GM23338 (cell line): Measurements from ENCODE around the gene MPPED2. TPM values are rescaled to one million over a fixed set of nuclear protein-coding genes. Genes with fewer than 3 reads are reported as not detected.

ENCODE experiments used
- ATAC-seq: fragments of 200-7000 bp; cut with Tn5 transposase; 3 replicates; pipeline ENCODE4 v1.9.1; 2020
- DNase-seq: peaks from one replicate; pipeline ENCODE4 v3.0.0-alpha.2; 2015; ENCODE audit warnings: low spot score
- H2AFZ ChIP-seq: fragments of 200-600 bp; sonication (generic); 2 replicates; pipeline ENCODE4 v1.8.0; 2016; ENCODE audit warnings: antibody characterized with exemption, mild to moderate bottlenecking, moderate library complexity
- H3F3A ChIP-seq: fragments of 200-600 bp; sonication (generic); replicated peaks from 2 replicates; pipeline ENCODE4 v1.8.0; 2017; ENCODE audit warnings: antibody characterized with exemption, mixed run types, low read depth
- H3K27ac ChIP-seq: fragments of 200-600 bp; sonication (generic); 2 replicates; pipeline ENCODE4 v1.6.1; 2016; ENCODE audit warnings: low read depth
- H3K27me3 ChIP-seq: fragments of 200-600 bp; sonication (generic); 2 replicates; pipeline ENCODE4 v1.8.0; 2016; ENCODE audit warnings: mild to moderate bottlenecking, mixed run types, moderate library complexity; ENCODE audit not compliant: insufficient read depth
- H3K36me3 ChIP-seq: fragments of 200-600 bp; sonication (generic); 2 replicates; pipeline ENCODE4 v1.8.0; 2016; ENCODE audit warnings: mild to moderate bottlenecking; ENCODE audit not compliant: insufficient read depth
- H3K4me1 ChIP-seq: fragments of 200-600 bp; sonication (generic); 2 replicates; pipeline ENCODE4 v1.8.0; 2016; ENCODE audit warnings: mild to moderate bottlenecking, moderate library complexity; ENCODE audit not compliant: insufficient read depth
- H3K4me2 ChIP-seq: fragments of 200-600 bp; sonication (generic); 2 replicates; pipeline ENCODE4 v1.7.1; 2017; ENCODE audit warnings: mixed run types
- H3K4me3 ChIP-seq: fragments of 200-600 bp; sonication (generic); 2 replicates; pipeline ENCODE4 v1.6.1; 2016; ENCODE audit warnings: mixed run types
- H3K79me2 ChIP-seq: fragments of 200-600 bp; sonication (generic); replicated peaks from 2 replicates; pipeline ENCODE4 v1.8.0; 2017; ENCODE audit warnings: mild to moderate bottlenecking; ENCODE audit not compliant: insufficient read depth
- H3K9me2 ChIP-seq: fragments of 200-600 bp; sonication (generic); 2 replicates; pipeline ENCODE4 v1.8.0; 2017; ENCODE audit not compliant: insufficient read depth
- H4K20me1 ChIP-seq: fragments of 200-600 bp; sonication (generic); replicated peaks from 2 replicates; pipeline ENCODE4 v1.8.0; 2017; ENCODE audit warnings: mild to moderate bottlenecking; ENCODE audit not compliant: insufficient read depth
- H3K27ac Mint-ChIP-seq: 2 replicates; pipeline ENCODE4 v1.8.0; 2020; ENCODE audit warnings: inconsistent platforms, mild to moderate bottlenecking, moderate library complexity, mixed read lengths
- H3K27me3 Mint-ChIP-seq: 3 replicates; pipeline ENCODE4 v1.8.0; 2022; ENCODE audit warnings: low read depth, mild to moderate bottlenecking, moderate library complexity, mixed read lengths, inconsistent platforms; ENCODE audit not compliant: insufficient read depth, poor library complexity
- H3K36me3 Mint-ChIP-seq: 3 replicates; pipeline ENCODE4 v1.8.0; 2021; ENCODE audit warnings: low read depth, mild to moderate bottlenecking, inconsistent platforms, moderate library complexity, mixed read lengths
- H3K4me1 Mint-ChIP-seq: 3 replicates; pipeline ENCODE4 v1.8.0; 2020; ENCODE audit warnings: mild to moderate bottlenecking, inconsistent platforms, mixed read lengths
- H3K4me3 Mint-ChIP-seq: 3 replicates; pipeline ENCODE4 v1.8.0; 2021; ENCODE audit warnings: moderate library complexity, mild to moderate bottlenecking, inconsistent platforms, mixed read lengths
- H3K9me3 Mint-ChIP-seq: 3 replicates; pipeline ENCODE4 v1.8.0; 2020; ENCODE audit warnings: moderate library complexity, mild to moderate bottlenecking, inconsistent platforms, mixed read lengths
- CREB1 ChIP-seq: fragments of 250-450 bp; sonication (Bioruptor Pico); IDR thresholded peaks from 2 replicates; pipeline ENCODE4 v1.5.0; 2020; ENCODE audit warnings: low read depth, mild to moderate bottlenecking, moderate library complexity
- CTCF ChIP-seq, 2 experiments: fragments of 200-600 bp in 1 of 2; sonication (generic) in 1 of 2; conservative IDR thresholded peaks; 2 replicates each; pipeline versions ENCODE4 v1.5.1 to v1.6.1; 2016 to 2017; ENCODE audit warnings: antibody characterized with exemption in 2 of 2, low read depth in 2 of 2, mild to moderate bottlenecking in 2 of 2, moderate library complexity in 1 of 2
- ETS1 ChIP-seq: IDR thresholded peaks from 2 replicates; pipeline ENCODE4 v1.6.1; 2016; ENCODE audit warnings: antibody characterized with exemption
- EZH2 ChIP-seq: fragments of 200-600 bp; sonication (generic); IDR thresholded peaks from one replicate; pipeline ENCODE4 v1.8.0; 2017; ENCODE audit warnings: antibody characterized with exemption, mild to moderate bottlenecking, low read depth; ENCODE audit not compliant: unreplicated experiment
- EZH2phosphoT487 ChIP-seq: fragments of 200-600 bp; sonication (generic); IDR thresholded peaks from one replicate; pipeline ENCODE4 v1.8.1; 2018; ENCODE audit warnings: antibody characterized with exemption; ENCODE audit not compliant: unreplicated experiment
- JUNB ChIP-seq: IDR thresholded peaks from one replicate; pipeline ENCODE4 v1.6.1; 2016; ENCODE audit warnings: antibody characterized with exemption; ENCODE audit not compliant: unreplicated experiment
- NANOG ChIP-seq: IDR thresholded peaks from 2 replicates; pipeline ENCODE4 v1.6.1; 2016; ENCODE audit warnings: antibody characterized with exemption, borderline replicate concordance
- POLR2AphosphoS5 ChIP-seq: IDR thresholded peaks from 2 replicates; pipeline ENCODE4 v1.6.1; 2016; ENCODE audit warnings: antibody characterized with exemption, low read depth
- REST ChIP-seq: IDR thresholded peaks from one replicate; pipeline ENCODE4 v1.6.1; 2018; ENCODE audit warnings: antibody characterized with exemption; ENCODE audit not compliant: unreplicated experiment
- STAT1 ChIP-seq: IDR thresholded peaks from one replicate; pipeline ENCODE4 v1.6.1; 2016; ENCODE audit warnings: antibody characterized with exemption; ENCODE audit not compliant: unreplicated experiment
- ZNF114 ChIP-seq: fragments of 250-450 bp; sonication (Bioruptor Pico); IDR thresholded peaks from 2 replicates; pipeline ENCODE4 v1.5.0; 2020; ENCODE audit warnings: mild to moderate bottlenecking, moderate library complexity
- ZNF331 ChIP-seq: fragments of 250-450 bp; sonication (Bioruptor Pico); IDR thresholded peaks from 2 replicates; pipeline ENCODE4 v1.5.0; 2020; ENCODE audit warnings: low read depth, mild to moderate bottlenecking, moderate library complexity
- ZNF462 ChIP-seq: fragments of 250-450 bp; sonication (Bioruptor Pico); IDR thresholded peaks from 2 replicates; pipeline ENCODE4 v1.5.0; 2020; ENCODE audit warnings: mild to moderate bottlenecking, moderate library complexity
- polyA plus RNA-seq: library from polyadenylated mRNA; unstranded; fragments of >200 nt; fragmentation: Nextera tagmentation; extraction: Ambion mirVana; gene quantifications from 2 replicates; pipeline ENCODE4 v1.2.1, GENCODE V29; 2016
- total RNA-seq: library from RNA; depleted of rRNA; stranded (reverse); fragments of >200 nt; shearing (Covaris generic); gene quantifications from 2 replicates; pipeline ENCODE4 v1.2.3, GENCODE V29; 2014

The MPPED2 gene
- total and polyA plus RNA-seq, 2 experiments from 2014 or later, result 4.4 to 6.8 TPM

- Histone ChIP-seq H3K4me1 (peaks cover 25% of the 10 kb centered on the region), H3K36me3 (no peaks in the 10 kb centered on the region), H3K9me2 (no peaks in the 10 kb centered on the region; the same call in 1 of the 2 replicates), H3K79me2 (no peaks in the 10 kb centered on the region; the same call in 1 of the 2 replicates), H3K27ac (no peak overlapping the region), H3F3A (no peaks in the 10 kb centered on the region), H2AFZ (no peak overlapping the region), H3K27me3 (no peaks in the 10 kb centered on the region), H3K4me2 (no peak overlapping the region), H3K4me3 (no peak overlapping the region), H4K20me1 (no peaks in the 10 kb centered on the region)
- DNase-seq (no peak), ATAC-seq (no peak)
- Mint-ChIP-seq H3K4me1 (peaks cover 27% of the 10 kb centered on the region), H3K4me3 (no peak overlapping the region), H3K27me3 (peaks cover 2% of the 10 kb centered on the region), H3K9me3 (no peaks in the 10 kb centered on the region), H3K36me3 (no peaks in the 10 kb centered on the region), H3K27ac (no peak overlapping the region)
- TF ChIP-seq ETS1 (no peak), CTCF (conservative IDR thresholded peaks at IDR 0.05; ENCODE audit: low read depth in 2 of 2) (no peak), EZH2phosphoT487 (no peak), STAT1 (no peak), POLR2AphosphoS5 (no peak), REST (no peak), ZNF462 (CRISPR knock-in tag) (no peak), CREB1 (CRISPR knock-in tag) (no peak), EZH2 (no peak), ZNF331 (no peak), NANOG (no peak), ZNF114 (no peak), JUNB (no peak)
Measured at GRCh38 chr11:30535818-30536217, 50.3 kb downstream of the MPPED2 start.
